ENCODE data around the gene FILIP1L. TPM values are rescaled to one million over a fixed set of nuclear protein-coding genes. Genes with fewer than 3 reads are reported as not detected.

Gene FILIP1L
- total RNA-seq, 1 donor, result 15.2 TPM

- no peak overlapping the region for H3K4me3 ChIP-seq (ENCODE audit: low read depth, low read length)
- no peak for DNase-seq (ENCODE audit: low read depth)
- no peak for TF ChIP-seq CTCF (IDR thresholded peaks at IDR 0.05; ENCODE audit: insufficient read depth, low read length)
Observed at GRCh38 chr3:100104442-100104798, 9.9 kb downstream of the FILIP1L start.

GRCh38 chr3:100103558-100104441 is 10.5 kb downstream of the FILIP1L start:
- no peak for TF ChIP-seq CTCF (IDR thresholded peaks at IDR 0.05; ENCODE audit: insufficient read depth, low read length)
- H3K4me3 ChIP-seq (ENCODE audit: low read depth, low read length), result no peak overlapping the region
- no peak for DNase-seq (ENCODE audit: low read depth)

- no peak for DNase-seq (ENCODE audit: low read depth)
- TF ChIP-seq CTCF (IDR thresholded peaks at IDR 0.05; ENCODE audit: insufficient read depth, low read length), result no peak
- no peak overlapping the region for H3K4me3 ChIP-seq (ENCODE audit: low read depth, low read length)
Observed at GRCh38 chr3:100102757-100103156, 11.5 kb downstream of the FILIP1L start.

- TF ChIP-seq CTCF (IDR thresholded peaks at IDR 0.05; ENCODE audit: insufficient read depth, low read length), result no peak
- no peak overlapping the region for H3K4me3 ChIP-seq (ENCODE audit: low read depth, low read length)
- no peak for DNase-seq (ENCODE audit: low read depth)
Observed at GRCh38 chr3:100100425-100100824, 13.9 kb downstream of the FILIP1L start.

- DNase-seq (ENCODE audit: low read depth), result no peak
- H3K4me3 ChIP-seq (ENCODE audit: low read depth, low read length), result no peak overlapping the region
- no peak for TF ChIP-seq CTCF (IDR thresholded peaks at IDR 0.05; ENCODE audit: insufficient read depth, low read length)
Observed at GRCh38 chr3:100099621-100100020, 14.7 kb downstream of the FILIP1L start.

- no peak for DNase-seq (ENCODE audit: low read depth)
- H3K4me3 ChIP-seq (ENCODE audit: low read depth, low read length), result no peak overlapping the region
- no peak for TF ChIP-seq CTCF (IDR thresholded peaks at IDR 0.05; ENCODE audit: insufficient read depth, low read length)
Observed at GRCh38 chr3:100098784-100099070, 15.6 kb downstream of the FILIP1L start.

Measured in fibroblast of the aortic adventitia (primary cell).